Muscle layer of duodenum (tissue), 2 donors: ENCODE data around the gene GALNT18.

Experiments
- H3K27ac ChIP-seq: one replicate; pipeline ENCODE4 v1.7.0; 2013; ENCODE audit warnings: mild to moderate bottlenecking, low read length
- H3K27me3 ChIP-seq: one replicate; pipeline ENCODE4 v1.7.0; 2013; ENCODE audit warnings: low read depth, mild to moderate bottlenecking, control low read depth, low read length
- H3K36me3 ChIP-seq, 2 donors: one replicate each; pipeline ENCODE4 v1.7.0; 2013; ENCODE audit warnings: low read length in 2 of 2, control low read depth in 1 of 2, mild to moderate bottlenecking in 1 of 2; ENCODE audit not compliant: insufficient read depth in 2 of 2, control insufficient read depth in 1 of 2
- H3K4me1 ChIP-seq, 2 donors: one replicate each; pipeline ENCODE4 v1.7.0; 2013; ENCODE audit warnings: low read length in 2 of 2, mild to moderate bottlenecking in 2 of 2, control low read depth in 1 of 2, moderate library complexity in 1 of 2; ENCODE audit not compliant: insufficient read depth in 2 of 2, control insufficient read depth in 1 of 2
- H3K4me3 ChIP-seq, 2 donors: one replicate each; pipeline ENCODE4 v1.7.0; 2013; ENCODE audit warnings: low read length in 2 of 2, low read depth in 1 of 2, mild to moderate bottlenecking in 1 of 2
- H3K9me3 ChIP-seq, 2 donors: one replicate each; pipeline ENCODE4 v1.7.0; 2013; ENCODE audit warnings: low read length in 2 of 2, control low read depth in 1 of 2, mild to moderate bottlenecking in 1 of 2; ENCODE audit not compliant: control insufficient read depth in 1 of 2
- donor health status: healthy.

The GALNT18 gene

GRCh38 chr11:11476971-11477645 lies 144.7 kb downstream of the GALNT18 start:
- Histone ChIP-seq H3K4me3 (no peak overlapping the region), H3K36me3 (no peaks in the 10 kb centered on the region), H3K27me3 (no peaks in the 10 kb centered on the region), H3K4me1 (peaks cover 0 to 8% of the 10 kb centered on the region in 2 donors), H3K9me3 (no peaks in the 10 kb centered on the region), H3K27ac (no peak overlapping the region)

- no peak overlapping the region for H3K4me3 ChIP-seq
- H3K9me3 ChIP-seq: no peaks in the 10 kb centered on the region
- no peaks in the 10 kb centered on the region for H3K27me3 ChIP-seq
- no peaks in the 10 kb centered on the region for H3K36me3 ChIP-seq
- H3K4me1 ChIP-seq: peaks cover 0 to 8% of the 10 kb centered on the region in 2 donors
- H3K27ac ChIP-seq: no peak overlapping the region
These were observed 145.3 kb downstream of the GALNT18 start for GRCh38 chr11:11476499-11476898.

GRCh38 chr11:11472106-11472505 lies 149.7 kb downstream of the GALNT18 start:
- no peaks in the 10 kb centered on the region for H3K36me3 ChIP-seq

GRCh38 chr11:11471201-11471600 lies 150.6 kb downstream of the GALNT18 start:
- Histone ChIP-seq H3K4me1 (no peaks in the 10 kb centered on the region), H3K4me3 (no peak overlapping the region), H3K27me3 (no peaks in the 10 kb centered on the region), H3K36me3 (no peaks in the 10 kb centered on the region), H3K9me3 (no peaks in the 10 kb centered on the region), H3K27ac (no peak overlapping the region)

More at GRCh38 chr11:11472106-11472505, 149.7 kb downstream of the GALNT18 start:
- Histone ChIP-seq H3K4me1 (no peaks in the 10 kb centered on the region), H3K9me3 (no peaks in the 10 kb centered on the region), H3K27me3 (no peaks in the 10 kb centered on the region), H3K4me3 (no peak overlapping the region), H3K27ac (no peak overlapping the region)

GRCh38 chr11:11468954-11469353 lies 152.9 kb downstream of the GALNT18 start:
- Histone ChIP-seq H3K27ac (no peak overlapping the region), H3K4me1 (no peaks in the 10 kb centered on the region), H3K36me3 (no peaks in the 10 kb centered on the region), H3K27me3 (no peaks in the 10 kb centered on the region), H3K9me3 (no peaks in the 10 kb centered on the region), H3K4me3 (no peak overlapping the region)

- no peak overlapping the region for H3K4me3 ChIP-seq
- no peak overlapping the region for H3K27ac ChIP-seq
- no peaks in the 10 kb centered on the region for H3K9me3 ChIP-seq
- H3K4me1 ChIP-seq: no peaks in the 10 kb centered on the region
- H3K27me3 ChIP-seq: no peaks in the 10 kb centered on the region
- H3K36me3 ChIP-seq: no peaks in the 10 kb centered on the region
These were observed 154.5 kb downstream of the GALNT18 start for GRCh38 chr11:11467312-11467711.

GRCh38 chr11:11464555-11464954 lies 157.2 kb downstream of the GALNT18 start:
- H3K27ac ChIP-seq: no peak overlapping the region
- H3K4me1 ChIP-seq: peaks cover 0 to 14% of the 10 kb centered on the region in 2 donors
- no peak overlapping the region for H3K4me3 ChIP-seq
- no peaks in the 10 kb centered on the region for H3K36me3 ChIP-seq
- no peaks in the 10 kb centered on the region for H3K27me3 ChIP-seq
- H3K9me3 ChIP-seq: no peaks in the 10 kb centered on the region

- Histone ChIP-seq H3K27me3 (no peaks in the 10 kb centered on the region), H3K4me3 (no peak overlapping the region), H3K27ac (no peak overlapping the region), H3K4me1 (peaks cover 0 to 14% of the 10 kb centered on the region in 2 donors), H3K36me3 (no peaks in the 10 kb centered on the region), H3K9me3 (no peaks in the 10 kb centered on the region)
These were observed 158.4 kb downstream of the GALNT18 start for GRCh38 chr11:11463405-11463804.

- no peak overlapping the region for H3K4me3 ChIP-seq
These were observed 160.3 kb downstream of the GALNT18 start for GRCh38 chr11:11461473-11461872.

GRCh38 chr11:11459578-11459977 lies 162.2 kb downstream of the GALNT18 start:
- Histone ChIP-seq H3K4me1 (peaks cover 0 to 14% of the 10 kb centered on the region in 2 donors), H3K36me3 (no peaks in the 10 kb centered on the region), H3K27ac (no peak overlapping the region), H3K4me3 (no peak overlapping the region), H3K9me3 (no peaks in the 10 kb centered on the region), H3K27me3 (no peaks in the 10 kb centered on the region)

More at GRCh38 chr11:11461473-11461872, 160.3 kb downstream of the GALNT18 start:
- Histone ChIP-seq H3K27me3 (no peaks in the 10 kb centered on the region), H3K9me3 (no peaks in the 10 kb centered on the region), H3K27ac (no peak overlapping the region), H3K36me3 (no peaks in the 10 kb centered on the region), H3K4me1 (peaks cover 0 to 14% of the 10 kb centered on the region in 2 donors)

GRCh38 chr11:11458485-11458884 lies 163.3 kb downstream of the GALNT18 start:
- Histone ChIP-seq H3K27me3 (no peaks in the 10 kb centered on the region), H3K4me1 (peaks cover 0 to 14% of the 10 kb centered on the region in 2 donors), H3K36me3 (no peaks in the 10 kb centered on the region), H3K9me3 (no peaks in the 10 kb centered on the region), H3K4me3 (no peak overlapping the region), H3K27ac (no peak overlapping the region)

- Histone ChIP-seq H3K27me3 (no peaks in the 10 kb centered on the region), H3K9me3 (no peaks in the 10 kb centered on the region), H3K4me3 (no peak overlapping the region), H3K4me1 (peaks cover 0 to 14% of the 10 kb centered on the region in 2 donors), H3K36me3 (no peaks in the 10 kb centered on the region), H3K27ac (no peak overlapping the region)
These were observed 163.8 kb downstream of the GALNT18 start for GRCh38 chr11:11458001-11458400.
